NCI-H146 (cell line): ENCODE data around the gene PTGDR2.

Source experiments
- DNase-seq: peaks from one replicate; lab custom pipeline; 2025; lab: John Stamatoyannopoulos, UW

PTGDR2 gene

DNA sequence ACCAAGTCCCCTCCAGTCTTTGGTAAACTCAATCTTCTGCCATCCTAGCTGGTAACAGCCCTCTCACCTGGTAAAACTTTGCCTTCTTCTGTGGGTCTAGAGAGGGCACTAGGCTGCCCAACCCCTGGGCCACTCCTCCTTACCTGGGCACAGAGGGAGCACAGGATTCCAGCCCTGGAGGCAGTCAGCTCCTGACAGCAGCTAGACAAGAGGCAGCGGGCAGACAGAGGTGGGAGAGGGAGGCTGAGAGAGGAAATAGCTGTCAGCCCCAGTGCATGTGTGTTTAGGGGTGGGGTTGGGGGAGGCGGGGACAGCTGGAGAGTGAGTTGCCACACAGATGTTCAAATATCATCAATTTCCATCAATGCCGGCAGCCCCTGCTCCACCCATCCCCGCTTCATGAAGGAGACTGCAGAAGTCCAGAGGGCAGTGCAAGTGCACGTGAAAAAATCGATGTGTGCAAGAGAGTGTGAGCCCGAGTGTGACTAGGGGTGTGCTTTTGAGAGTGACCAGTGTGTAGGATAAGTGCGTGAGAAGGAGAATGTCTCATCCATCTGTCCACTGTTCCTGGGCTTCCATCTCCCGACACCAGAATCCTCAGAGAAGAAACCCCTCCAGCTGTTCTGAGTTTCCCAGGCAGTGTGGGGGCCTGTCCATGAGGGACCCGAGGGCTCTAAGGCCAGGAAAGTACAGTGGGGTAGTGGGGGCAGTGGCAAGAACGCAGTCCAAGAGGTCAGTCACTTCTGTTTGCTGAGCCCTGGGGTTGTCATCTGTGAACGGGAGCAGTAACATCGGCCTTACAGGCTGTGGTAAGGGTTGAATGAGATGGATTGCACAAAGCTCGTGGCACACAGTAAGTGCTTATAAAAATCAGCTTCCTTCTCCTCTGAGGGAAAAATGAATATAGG lies at the start of gene PTGDR2:
Gene PTGDR2, minus strand, starts transcription at position 225 of the 908 bp plus-strand sequence. CDS start 2,228 bp downstream, outside the sequence.
- DNase-seq, result peak; percentile 20

DNA sequence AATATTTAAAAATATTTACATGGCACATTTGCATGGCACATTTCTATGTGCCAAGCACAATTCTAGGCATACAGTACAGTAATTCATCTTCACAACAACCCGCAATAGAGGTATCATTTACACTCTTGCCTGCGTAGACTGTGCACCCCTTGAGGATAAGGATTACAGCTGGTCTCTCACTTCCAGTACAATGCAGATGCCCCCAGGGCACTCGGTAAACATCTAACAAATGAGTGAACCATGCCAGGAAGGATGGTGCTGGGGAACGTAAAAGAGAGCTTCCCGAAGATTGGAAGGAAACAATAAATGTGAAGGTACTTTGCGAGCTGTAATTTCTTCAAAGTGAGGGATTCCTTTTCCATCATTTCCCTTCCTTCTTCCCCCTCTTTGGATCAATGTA lies 49.3 kb upstream of the PTGDR2 start:
- peak; percentile 69 for DNase-seq

DNA sequence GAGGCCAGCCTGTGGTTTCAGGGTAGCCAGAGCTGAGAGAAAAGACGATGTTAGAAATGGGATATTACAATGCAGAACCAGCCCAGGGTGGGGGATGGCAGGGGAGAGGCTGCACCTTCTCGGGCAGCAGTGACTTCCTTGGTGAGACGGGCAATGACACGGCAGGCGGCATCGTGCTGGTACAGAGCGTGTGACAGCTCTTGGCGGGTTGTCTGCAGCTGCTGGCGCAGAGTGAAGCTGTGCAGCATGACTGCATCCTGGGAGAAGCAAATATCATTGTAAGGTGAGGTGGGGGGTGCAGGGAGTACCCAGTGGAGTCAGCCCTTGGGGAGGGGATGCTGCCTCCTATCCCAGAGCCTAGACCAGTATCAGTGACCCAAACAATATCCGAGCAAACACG lies 46.9 kb upstream of the PTGDR2 start:
- DNase-seq, result no peak

DNA sequence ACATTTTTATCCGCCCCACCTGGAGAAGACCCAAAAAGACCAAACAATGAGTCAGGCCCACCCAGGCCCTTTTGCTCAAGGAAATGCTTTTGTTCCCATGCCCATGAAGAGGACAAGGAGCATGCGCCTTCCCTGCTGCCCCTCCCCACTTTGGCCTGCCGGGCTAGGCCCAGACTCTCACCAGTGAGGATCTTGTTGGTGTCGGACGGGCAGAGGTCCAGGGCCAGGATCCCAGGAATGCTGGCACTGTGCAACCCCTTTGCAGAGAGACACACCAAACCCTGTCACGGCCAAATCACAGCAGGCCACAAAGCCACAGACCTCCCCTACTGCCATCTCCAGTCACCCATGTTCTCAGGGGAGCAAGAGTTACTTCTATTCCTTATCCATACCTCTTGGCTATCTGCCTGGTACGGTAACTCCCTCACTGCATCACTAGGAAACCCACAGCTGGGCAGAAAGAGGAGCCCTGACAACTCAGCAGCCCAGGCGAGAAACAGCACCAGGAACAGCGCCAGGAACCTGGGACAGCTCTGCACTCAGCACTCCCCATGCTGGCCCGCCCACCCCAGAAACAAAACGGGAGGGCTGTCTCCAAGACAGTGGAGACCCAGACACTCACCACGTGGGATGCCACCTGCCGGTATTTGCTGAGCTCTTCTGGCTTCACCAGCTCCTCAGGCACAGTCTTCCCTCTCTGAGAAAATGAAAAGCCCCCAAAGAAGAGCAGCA lies 45.1 kb upstream of the PTGDR2 start:
- DNase-seq, result no peak

DNA sequence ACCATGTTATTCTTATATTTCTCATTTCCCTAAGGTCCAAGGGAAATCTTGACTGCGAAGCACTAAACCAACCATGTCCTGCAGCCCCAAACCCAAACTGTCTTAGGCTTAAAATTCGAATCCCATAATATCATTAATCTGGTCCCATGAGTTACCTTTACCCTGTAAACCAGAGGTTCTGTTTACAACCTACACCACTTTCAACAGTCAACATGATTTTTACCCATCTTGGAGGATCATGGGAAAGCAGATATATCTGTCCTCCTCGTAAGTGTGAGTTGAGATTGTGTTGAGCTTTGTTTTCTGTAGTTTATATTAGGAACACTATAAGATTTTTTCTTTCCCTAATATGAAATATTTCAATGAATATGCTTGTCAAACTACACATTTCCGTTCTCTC lies 44.2 kb upstream of the PTGDR2 start:
- DNase-seq, result no peak

DNA sequence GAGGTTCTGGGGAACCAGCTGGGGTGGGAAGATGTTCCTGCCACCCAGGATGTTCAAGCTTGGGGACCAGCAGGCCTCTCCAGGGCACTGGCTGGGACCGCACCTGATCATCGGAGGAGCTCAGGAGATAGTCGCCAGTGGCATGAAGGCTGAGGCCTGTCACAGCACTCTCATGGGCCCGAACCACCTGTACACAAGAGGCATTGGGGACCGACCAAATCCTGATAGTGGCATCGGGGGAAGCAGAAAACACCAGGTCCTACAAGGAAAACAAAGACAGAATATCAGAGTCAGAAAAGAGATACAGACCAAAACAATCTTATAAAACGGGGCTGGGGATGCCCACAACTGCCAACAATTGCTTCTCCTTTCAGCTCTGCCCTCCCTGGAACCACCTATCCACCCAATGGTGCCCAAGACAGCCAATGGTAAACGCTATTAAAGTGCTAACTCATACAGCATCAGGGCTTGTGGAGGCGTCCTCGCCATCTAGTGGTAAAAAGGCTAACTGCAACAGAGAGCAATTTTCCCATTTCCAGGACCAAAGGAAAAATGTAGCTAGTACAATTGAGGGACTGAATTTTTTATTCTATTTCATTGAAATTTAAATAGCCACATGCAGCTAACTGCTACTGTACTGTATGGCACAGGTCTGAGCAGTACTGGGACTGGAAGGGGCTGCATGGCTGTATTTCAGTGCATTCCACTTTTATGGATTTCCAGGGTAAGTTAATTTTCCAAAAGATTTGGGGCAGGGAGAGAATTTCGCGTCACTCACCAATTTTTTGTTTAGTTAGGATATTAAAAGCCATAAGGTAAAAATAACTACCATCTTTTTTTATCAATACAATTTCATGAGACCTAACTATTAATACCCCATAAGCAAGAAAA lies 43.5 kb upstream of the PTGDR2 start:
- peak; percentile 47 for DNase-seq

DNA sequence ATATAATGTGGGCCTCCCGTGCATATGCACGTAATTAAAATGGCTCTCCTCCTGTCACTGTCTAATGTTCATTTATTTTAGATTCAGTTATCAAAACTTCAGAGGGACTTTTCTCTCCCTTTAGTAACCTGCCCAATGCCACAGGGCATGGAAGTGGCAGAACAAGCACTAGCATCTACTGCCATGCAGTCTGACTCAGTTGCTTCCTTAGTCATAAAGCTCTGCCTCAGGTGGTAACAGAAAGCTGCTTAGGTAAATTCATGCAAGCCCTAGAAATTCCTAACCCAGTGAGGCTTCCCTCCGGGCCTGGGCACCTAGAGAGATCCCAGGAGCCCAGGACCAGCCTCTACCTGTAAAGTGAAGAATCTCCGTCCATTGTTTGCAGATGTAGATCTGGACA lies 41.7 kb upstream of the PTGDR2 start:
- DNase-seq, result no peak

DNA sequence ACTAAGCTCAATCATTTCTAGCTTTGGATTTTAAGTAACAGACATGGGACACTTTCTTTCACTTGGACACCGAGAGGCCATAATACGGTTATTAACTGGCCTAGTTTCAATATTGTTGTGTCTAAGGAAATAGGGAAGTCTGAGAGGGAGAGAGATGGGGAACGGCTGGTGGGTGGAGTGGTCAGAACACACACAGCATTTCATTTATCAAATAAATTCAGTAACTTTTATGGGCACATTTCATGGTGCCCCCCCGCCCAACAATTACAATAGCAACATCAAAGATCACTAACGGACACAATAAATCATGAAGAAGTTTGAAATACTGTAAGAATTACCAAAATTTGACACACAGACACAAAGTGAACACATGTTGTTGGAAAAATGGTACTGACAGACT lies 39.9 kb upstream of the PTGDR2 start:
- no peak for DNase-seq

DNA sequence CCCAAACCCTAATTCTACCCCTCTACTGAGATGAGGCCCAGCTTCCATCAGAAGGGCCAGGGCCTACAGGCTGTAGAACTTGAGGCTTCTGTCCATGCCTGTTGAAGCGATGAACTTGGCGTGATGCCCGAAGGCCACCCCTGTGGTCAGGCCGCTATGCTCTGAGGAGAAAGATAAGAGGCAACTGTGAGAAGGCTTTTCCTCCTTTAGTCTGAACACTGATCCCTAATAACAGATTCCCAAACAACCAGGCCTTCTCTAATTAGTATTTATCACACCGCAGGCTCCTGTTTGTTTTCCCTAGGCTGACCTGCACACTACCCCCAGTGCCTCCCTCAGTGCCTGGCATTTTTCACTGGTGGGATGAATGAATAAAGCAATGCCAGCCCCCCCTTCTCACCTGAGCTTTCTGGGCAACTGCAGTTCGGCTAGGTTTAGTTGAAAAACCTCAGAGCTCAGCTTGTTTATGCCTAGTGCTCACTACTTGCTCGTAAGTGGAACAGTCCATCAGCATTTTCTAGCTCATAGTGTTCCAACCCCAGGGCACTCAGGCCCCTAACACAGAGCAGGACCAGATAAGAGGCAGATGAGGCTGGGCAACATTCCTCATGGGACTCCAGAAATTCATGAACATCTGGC lies 35.5 kb upstream of the PTGDR2 start:
- no peak for DNase-seq

DNA sequence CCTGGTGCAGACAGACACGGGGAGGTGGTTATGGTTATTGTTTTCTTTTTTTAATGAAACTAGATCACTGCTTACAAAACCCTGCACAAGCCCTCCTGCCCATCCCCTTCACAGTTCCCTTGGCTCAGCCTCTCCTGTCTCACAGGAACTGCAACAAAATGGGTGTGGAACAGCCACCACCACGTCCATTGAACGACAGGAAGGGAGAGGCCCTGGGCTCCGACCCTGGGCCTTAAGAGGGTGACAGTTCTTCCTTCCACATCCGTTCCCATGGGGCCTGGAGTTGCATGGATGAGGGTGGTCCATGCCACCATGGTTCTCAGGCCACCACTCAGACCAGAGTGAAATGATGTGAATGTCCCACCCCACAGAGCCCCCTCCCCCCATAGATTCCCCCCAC lies 34.9 kb upstream of the PTGDR2 start:
- no peak for DNase-seq

DNA sequence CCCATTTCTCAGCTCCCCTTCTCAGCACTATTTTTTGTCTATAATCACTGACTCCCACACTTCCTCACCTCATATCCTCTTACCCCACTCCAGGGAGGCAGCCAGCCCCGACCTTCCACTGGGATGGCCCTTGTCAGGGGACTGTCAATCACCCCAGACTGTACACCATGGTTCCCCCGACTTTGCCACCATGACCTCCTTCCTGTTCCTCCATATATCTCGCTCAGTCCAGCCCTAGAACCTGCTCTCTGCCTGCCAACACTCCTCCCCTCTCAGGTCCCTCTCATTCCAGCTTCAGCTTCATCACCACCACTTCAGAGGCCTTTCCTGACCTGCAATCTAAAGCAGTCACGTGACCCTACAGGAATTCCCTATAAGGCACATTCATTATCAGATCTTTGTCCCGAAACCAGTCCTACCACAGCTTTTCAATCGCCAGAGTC lies 34.1 kb upstream of the PTGDR2 start:
- no peak for DNase-seq

DNA sequence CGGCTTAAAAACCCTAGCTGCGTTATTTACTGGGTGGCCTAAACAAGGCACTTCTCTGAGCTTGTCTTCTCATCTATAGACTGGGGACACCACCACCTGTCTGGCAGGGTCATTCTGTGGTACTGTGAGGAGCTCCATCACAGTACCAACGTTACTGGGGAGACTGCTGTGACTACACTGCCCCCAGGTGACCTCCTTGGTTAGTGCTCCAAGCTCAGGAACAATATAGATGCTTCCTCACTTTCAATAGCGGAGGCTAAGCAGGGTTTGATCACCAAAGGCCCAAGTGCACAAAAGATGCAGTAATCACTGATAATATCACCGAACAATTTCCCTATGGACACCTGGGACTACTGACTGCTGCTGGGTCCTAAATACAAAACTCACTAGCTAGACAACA lies 31.8 kb upstream of the PTGDR2 start:
- peak; percentile 73 for DNase-seq

DNA sequence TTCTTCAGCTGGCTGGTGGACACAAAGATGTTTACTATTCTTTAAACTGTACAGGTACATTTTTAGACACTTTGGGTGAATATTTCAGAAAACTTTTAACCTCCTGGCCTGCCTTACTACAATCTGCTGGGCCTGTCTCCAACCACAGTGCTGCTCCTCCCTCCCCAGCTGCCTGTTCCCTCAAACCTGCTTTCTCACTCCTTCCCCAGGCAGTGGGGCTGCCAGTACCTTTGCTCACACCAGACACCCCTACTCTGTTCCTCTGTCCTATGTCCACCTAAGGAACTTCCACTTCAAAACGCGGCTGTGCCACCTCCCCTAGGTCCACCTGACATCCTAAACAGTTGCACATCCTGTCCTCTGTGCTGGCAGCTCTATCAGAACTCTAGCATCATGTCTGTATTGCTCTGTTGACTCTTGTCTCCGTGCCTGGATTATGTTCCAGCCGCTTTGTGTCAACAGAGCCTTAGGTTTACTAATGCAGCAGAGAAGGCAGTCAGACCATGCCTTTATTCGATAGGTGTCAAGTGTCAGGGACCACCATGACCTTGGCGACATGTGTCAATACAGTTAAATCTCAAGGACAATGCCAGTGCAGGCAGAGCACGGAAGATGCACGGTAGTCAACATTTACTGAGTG lies 25.0 kb upstream of the PTGDR2 start:
- DNase-seq, result peak; percentile 79

DNA sequence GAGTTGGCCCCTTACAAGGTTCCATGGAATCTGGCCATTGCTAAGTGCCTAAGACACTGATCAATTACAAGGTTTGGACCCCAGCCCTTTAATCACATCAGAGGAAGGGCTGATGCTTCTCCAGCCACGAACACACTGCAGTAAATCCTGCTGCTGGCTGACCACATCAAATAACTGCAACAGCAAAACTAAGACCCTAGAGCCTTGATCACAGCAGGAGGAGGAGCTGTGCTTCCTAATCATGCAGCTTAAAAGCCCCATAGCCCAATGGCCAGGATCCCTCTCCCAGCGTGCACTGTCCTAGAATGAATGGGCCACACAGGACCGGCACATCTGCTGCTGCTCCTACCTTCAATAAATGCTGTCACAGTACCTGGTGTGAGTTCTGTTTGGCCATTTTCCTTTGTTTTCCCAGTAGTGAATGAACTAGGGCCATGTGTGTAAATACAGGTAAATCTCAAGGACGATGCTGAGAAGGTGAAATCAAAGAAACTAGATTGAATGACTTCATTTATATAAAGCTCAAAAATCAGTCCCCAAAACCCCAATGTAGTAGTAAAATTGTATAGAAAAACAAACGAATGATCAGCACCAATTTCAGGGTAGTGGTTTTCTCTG lies 24.3 kb upstream of the PTGDR2 start:
- no peak for DNase-seq

DNA sequence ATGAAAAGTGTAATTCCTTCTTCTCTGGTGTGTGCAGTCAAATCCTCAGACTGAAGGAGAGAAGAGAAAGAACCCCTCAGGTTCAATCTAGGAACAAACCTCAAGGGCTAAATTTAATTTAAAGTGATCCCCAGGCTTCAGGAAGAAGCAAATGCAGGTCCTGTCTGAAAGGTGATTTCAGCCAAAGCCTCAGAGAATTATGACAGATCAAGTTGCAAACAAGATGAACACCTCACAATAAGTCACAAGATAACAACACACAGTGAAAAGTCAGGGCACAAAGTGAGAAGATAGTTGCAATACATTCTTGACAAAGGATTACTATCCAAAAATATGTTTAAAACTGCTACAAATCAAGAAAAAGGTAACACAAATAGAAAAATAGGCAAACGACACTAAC lies 23.4 kb upstream of the PTGDR2 start:
- DNase-seq, result no peak

DNA sequence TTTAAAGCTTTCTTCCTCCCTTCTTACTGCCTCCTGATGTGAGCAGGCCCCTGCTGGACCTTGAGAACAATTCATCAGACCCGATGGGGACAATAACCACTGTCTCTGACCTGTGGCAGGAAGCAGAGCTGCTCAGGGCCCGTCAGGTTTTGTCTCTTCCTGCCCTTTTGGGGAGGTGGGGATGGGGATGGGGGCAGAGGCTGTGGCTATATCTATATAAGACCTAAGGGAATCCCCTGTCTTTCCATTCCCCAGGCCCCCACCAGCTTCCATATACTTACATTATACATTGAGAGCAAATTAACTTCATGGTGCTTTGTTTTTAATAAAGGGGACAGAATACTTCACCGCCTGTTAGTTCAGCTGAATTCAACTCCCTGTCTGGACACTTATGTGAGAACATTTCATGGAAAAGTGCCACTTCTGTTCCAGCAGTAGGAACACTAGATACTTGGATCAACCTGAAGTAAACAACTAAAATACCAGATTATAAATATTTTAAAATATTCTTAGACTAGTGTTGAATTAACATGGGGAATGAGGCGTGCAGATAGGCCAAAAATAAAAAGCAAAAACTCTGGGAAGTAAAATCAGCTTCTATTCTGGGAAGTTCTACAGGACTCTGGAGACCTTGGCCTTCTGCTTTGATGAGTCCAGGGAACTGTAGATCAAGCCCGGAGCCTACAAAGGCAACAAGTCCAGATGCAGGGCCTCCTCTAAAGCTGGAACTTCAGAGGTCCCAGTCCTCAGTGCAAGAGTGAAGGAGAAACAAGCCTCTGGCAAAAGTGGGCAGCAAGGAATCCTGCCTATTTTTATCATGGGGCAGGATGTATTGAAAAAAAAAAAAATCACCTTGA lies 22.7 kb upstream of the PTGDR2 start:
- no peak for DNase-seq

DNA sequence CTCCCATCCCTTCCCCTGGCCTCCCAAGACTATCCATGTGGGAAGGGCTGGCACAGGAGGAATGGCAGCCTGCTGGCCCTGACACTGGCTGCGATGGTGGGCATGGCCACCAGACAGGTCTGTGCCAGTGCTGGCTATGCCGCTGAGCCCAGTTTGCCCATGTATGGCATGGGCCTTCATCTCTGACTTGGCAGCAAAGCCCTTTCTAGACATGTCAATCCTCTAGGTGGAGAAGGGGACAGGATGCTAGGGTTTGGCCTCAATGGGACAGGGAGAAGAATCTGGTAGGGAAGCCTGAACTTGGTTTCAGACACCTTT lies 20.4 kb upstream of the PTGDR2 start:
- no peak for DNase-seq

DNA sequence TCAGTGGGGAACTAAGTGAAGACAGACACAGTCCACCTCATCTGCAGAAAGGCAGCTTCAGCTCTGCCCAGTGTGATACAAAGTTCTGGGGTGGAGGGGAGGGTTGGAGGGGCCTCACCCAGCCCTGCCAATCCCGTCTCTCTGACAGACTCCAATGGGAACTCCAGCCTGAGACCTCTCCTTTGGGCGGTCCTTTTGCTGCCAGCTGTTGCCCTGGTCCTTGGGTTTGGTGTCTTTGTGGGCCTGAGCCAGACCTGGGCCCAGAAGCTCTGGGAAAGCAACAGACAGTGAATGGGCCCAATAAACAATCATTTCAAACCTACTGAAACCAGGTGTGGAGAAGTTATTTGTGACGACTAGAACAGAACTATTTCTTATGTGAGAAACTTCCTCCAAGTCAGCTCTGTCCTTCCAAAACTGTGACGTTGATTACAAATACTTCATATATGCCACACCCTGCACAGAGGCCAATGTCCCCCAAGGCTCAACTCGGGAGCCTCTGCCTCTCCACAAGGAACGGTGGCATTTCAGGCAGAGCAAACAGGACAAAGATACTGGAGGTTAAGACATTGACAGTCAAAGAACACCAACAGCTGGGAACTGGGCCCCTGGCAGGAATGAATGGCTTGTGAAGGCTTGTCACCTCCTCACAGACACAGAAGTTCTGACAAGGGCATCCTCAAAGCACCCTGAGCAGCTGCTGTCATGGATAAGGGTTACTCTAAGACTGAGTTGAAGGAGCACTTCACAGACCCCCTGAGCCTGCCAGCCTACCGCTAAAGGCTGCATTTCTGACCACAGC lies 19.8 kb upstream of the PTGDR2 start:
- no peak for DNase-seq
